ENCODE measurements around the gene SGCB.
"Not testable (repeated sequence)": the region's sequence is repeated elsewhere in the genome, so short reads cannot be mapped to it uniquely, and the experiment has no call there.

Gene SGCB, protein sequence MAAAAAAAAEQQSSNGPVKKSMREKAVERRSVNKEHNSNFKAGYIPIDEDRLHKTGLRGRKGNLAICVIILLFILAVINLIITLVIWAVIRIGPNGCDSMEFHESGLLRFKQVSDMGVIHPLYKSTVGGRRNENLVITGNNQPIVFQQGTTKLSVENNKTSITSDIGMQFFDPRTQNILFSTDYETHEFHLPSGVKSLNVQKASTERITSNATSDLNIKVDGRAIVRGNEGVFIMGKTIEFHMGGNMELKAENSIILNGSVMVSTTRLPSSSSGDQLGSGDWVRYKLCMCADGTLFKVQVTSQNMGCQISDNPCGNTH

DNA sequence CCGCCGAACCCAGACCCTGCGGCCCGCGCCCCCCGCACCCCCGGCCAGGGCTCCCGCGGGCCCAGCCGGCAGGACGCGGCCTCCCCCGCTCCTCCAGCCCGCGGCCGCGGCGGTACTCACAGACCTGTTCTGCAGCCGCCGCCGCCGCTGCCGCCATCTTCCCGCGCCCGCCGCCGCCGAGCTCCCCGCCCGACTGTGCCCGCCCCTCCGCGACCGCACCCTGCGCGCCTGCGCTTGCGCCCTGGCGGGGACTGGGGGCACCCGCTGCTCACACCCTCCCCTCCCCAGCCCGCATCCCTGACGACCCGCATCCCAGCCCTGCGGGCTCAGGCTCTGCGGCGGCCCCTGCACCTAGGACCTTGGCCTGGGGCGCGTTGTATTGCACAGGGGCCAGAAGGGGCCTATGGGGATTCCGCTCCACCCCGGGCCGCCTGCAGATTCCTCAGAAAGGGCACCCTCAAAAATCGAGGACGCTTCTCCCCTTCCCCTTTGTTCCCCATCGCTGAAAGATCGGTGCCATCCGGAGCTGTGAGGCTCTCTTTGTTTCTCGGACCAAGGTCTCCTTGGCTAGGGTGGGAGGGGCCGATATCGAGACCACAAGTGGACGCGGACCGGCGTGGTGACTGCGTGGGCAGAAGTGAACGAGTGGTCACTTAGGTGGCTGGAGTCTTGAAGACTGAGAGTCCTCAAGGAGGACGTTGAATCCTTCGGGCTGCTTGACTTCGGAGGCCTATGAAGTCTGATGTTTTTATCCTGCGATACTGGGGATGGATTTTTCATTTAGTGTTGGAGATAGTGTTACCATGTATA lies at the start of gene SGCB:
SGCB (minus strand) TSS at position 197 of the 810 bp plus-strand sequence; CDS start at position 157, 40 bp downstream.
- in situ Hi-C loops (cut with MboI; ENCODE audit: low pct_unique_long_range_greater_than_20kb, low sequenced_read_pairs): no loop called here
- peak; percentile 43 for DNase-seq

GRCh38 chr4:52086425-52086824 lies 48.3 kb upstream of the SGCB start:
- in situ Hi-C loops (cut with MboI; ENCODE audit: low pct_unique_long_range_greater_than_20kb, low sequenced_read_pairs); DNase-seq: not testable (repeated sequence)

- in situ Hi-C loops (cut with MboI; ENCODE audit: low pct_unique_long_range_greater_than_20kb, low sequenced_read_pairs): no loop called here
- DNase-seq: no peak
Measured at GRCh38 chr4:52081216-52081615, 43.1 kb upstream of the SGCB start.

DNA sequence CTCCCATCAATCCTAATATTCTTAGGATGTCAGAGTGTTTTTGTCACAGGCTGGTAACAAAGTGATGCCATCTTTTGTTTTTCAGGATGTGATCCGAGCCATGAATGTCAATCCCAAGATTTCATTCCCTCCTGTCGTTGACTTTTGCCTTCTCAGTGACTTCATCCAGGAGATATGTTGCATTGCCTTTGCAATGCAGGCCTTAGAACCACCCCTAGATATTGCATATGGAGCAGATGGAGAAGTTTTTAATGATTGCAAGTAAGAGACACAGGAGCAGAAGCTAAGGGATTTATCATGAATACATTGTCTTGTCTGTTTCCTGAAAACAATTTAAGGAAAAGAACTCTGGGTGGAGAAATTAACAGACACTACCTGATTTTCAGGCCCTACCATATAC lies 41.6 kb upstream of the SGCB start:
- no peak for DNase-seq
- in situ Hi-C loops (cut with MboI; ENCODE audit: low pct_unique_long_range_greater_than_20kb, low sequenced_read_pairs): no loop called here

DNA sequence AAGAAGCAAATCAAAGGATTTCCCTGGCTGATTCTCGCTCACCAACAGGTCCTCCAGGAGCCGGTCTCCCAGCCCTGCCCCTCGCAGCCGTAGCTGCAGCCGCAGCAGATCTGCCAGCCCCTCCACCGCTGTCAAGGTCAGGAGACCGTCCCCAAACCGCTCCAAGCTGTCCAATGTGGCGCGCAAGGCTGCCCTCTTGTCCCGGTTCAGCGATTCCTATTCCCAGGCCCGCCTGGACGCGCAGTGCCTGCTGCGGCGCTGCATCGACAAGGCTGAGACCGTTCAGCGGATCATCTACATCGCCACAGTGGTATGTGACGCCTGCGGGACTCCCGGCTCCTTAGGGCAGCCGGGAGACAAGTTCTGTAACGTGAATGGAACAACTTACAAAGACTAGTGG lies 38.6 kb upstream of the SGCB start:
- in situ Hi-C loops (cut with MboI; ENCODE audit: low pct_unique_long_range_greater_than_20kb, low sequenced_read_pairs): no loop called here
- no peak for DNase-seq

DNA sequence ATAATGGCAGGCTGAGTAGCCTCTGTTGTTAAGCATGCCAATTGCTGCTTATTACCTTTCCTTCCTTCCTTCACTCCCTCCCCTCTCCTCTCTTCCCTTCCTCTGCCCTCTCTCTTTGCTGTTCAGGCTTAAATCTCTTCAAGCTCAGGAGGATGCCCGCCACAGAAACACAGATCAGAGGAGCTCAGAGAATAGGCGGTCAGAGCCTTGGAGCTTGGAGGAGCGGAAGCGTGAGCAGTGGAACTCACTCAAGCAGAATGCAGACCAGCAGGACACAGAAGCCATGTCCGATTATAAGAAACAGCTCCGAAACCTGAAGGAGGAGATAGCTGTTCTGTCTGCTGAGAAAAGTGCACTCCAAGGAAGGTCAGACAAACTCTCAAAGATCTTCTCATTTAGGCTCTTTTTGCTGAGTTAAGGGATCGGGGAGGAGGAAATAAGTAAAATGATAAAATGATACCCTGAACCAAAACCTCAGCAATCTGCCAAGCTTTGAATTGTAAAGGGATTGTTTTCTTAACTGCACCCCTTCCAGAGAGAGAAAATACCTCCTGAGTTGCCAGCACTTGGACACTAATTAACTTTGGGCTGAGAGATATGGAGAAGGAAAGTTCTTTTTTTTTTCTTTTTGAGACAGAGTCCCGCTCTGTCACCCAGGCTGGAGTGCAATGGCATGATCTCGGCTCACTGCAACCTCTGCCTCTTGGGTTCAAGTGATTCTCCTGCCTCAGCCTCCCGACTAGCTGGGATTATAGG lies 33.9 kb upstream of the SGCB start:
- in situ Hi-C loops (cut with MboI; ENCODE audit: low pct_unique_long_range_greater_than_20kb, low sequenced_read_pairs): no loop called here

GRCh38 chr4:52069571-52069970 lies 31.5 kb upstream of the SGCB start:
- DNase-seq: no peak
- in situ Hi-C loops (cut with MboI; ENCODE audit: low pct_unique_long_range_greater_than_20kb, low sequenced_read_pairs): no loop called here

More for the DNA sequence above, 33.9 kb upstream of the SGCB start:
- DNase-seq: no peak

DNA sequence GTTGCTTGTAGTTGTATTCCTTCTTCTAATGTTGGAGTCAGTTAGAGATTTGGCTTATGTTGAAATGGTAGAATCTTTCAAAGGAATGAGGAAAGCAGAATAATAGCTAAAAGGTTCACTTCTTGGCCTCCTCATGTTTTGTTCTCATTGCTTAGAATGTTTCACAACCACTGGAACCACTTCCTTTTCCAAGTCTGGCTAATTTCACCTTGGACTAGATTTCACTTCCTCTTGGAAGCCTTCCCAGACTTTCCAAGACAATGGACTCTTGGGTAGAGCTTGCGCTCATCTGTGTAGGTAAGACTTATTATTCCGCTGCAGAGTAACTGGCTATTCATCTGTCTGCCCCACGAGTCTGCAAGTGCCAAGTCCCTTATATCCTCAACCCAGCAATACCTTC lies 21.3 kb upstream of the SGCB start:
- in situ Hi-C loops (cut with MboI; ENCODE audit: low pct_unique_long_range_greater_than_20kb, low sequenced_read_pairs): no loop called here
- peak; percentile 41 for DNase-seq

DNA sequence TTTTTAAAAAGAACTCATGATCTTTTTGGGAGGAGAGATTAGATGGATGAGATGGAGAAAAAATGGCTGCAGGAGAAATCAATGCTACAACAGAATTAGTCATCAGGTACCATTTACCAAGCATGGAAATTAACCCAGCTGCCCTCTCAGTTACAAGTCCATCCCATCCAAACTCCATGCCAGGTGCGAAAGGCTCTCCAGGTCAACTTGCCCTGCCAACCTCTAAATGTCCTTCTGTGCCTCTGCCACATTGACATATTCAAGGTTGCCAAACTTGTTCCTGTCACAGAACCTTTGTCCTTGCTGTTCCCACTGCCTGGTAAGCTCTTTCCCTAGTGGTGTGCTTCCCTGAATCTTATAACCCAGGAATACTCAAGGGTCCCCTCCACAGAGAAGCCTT lies 20.2 kb upstream of the SGCB start:
- DNase-seq: no peak
- in situ Hi-C loops (cut with MboI; ENCODE audit: low pct_unique_long_range_greater_than_20kb, low sequenced_read_pairs): no loop called here

- in situ Hi-C loops (cut with MboI; ENCODE audit: low pct_unique_long_range_greater_than_20kb, low sequenced_read_pairs): no loop called here
- DNase-seq: no peak
Measured at GRCh38 chr4:52057196-52057595, 19.1 kb upstream of the SGCB start.

DNA sequence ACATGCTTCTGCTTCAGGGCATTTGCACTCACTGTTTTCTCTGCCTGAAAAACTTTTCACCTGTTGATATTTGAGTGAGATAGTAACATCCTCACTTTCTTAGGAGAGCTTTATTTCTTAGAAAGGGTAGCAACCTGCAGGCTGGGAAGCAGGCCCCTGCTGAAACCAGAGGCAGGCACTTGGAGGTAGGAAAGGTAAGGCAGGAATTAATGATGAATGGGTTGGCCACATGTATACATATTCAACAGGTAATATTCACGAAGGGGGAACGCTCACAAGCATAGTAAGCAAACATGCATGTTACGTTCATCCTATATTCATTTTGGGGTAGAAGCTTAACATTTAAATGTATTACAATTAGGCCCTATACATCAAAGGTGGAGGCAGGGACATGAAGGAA lies 16.2 kb upstream of the SGCB start:
- in situ Hi-C loops (cut with MboI; ENCODE audit: low pct_unique_long_range_greater_than_20kb, low sequenced_read_pairs): no loop called here
- no peak for DNase-seq

DNA sequence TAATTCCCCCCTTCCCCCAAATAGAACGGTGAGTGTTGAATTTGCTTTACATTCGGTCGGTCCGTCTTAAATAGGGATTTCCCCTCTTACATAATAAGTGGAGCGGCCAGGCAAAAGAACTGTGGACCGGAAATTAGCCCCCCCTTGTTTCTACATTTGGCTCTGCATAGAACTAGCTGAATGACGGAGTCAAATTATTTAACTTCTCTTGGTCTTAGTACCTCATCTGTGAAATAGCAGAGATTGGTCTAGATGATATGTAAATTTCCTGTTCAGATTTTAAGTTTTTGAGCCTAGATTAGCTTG lies 14.3 kb upstream of the SGCB start:
- DNase-seq: no peak
- in situ Hi-C loops (cut with MboI; ENCODE audit: low pct_unique_long_range_greater_than_20kb, low sequenced_read_pairs): no loop called here

- DNase-seq: no peak
- in situ Hi-C loops (cut with MboI; ENCODE audit: low pct_unique_long_range_greater_than_20kb, low sequenced_read_pairs): no loop called here
Measured at GRCh38 chr4:52051615-52052474, 13.7 kb upstream of the SGCB start.

DNA sequence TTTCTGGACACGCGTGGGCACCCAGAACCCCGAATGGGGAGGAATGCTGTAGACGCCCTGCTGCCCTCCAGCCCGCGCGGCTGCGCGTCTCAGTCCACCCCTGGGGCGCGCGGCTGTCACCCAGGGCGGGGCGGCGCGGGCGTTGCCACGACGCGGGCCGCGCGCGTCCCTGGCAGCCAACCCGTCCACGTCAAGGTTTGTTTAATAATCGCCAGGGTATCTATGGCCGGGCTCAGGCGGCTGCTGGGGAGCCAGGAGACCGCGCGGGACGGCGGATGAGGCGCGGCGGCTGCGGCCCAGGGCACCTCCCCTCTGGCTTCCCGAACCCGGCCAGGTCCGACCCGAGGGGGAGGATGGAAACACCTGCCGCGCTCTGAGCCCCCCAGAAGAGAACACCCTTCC lies 13.1 kb upstream of the SGCB start, which contains the start of gene SPATA18:
SPATA18 (plus strand) TSS at position 92 of the 402 bp plus-strand sequence. CDS start 401 bp downstream, outside the sequence.
- DNase-seq: no peak
- in situ Hi-C loops (cut with MboI; ENCODE audit: low pct_unique_long_range_greater_than_20kb, low sequenced_read_pairs): no loop called here

- in situ Hi-C loops (cut with MboI; ENCODE audit: low pct_unique_long_range_greater_than_20kb, low sequenced_read_pairs): no loop called here
- DNase-seq: no peak
Measured at GRCh38 chr4:52049266-52049665, 11.2 kb upstream of the SGCB start.

- in situ Hi-C loops (cut with MboI; ENCODE audit: low pct_unique_long_range_greater_than_20kb, low sequenced_read_pairs): no loop called here
Measured at GRCh38 chr4:52045028-52045427, 6.9 kb upstream of the SGCB start.

GRCh38 chr4:52037689-52038102 lies 403 bp downstream of the SGCB start:
- in situ Hi-C loops (cut with MboI; ENCODE audit: low pct_unique_long_range_greater_than_20kb, low sequenced_read_pairs): no loop called here
- peak; percentile 38 for DNase-seq

More at GRCh38 chr4:52045028-52045427, 6.9 kb upstream of the SGCB start:
- no peak for DNase-seq

DNA sequence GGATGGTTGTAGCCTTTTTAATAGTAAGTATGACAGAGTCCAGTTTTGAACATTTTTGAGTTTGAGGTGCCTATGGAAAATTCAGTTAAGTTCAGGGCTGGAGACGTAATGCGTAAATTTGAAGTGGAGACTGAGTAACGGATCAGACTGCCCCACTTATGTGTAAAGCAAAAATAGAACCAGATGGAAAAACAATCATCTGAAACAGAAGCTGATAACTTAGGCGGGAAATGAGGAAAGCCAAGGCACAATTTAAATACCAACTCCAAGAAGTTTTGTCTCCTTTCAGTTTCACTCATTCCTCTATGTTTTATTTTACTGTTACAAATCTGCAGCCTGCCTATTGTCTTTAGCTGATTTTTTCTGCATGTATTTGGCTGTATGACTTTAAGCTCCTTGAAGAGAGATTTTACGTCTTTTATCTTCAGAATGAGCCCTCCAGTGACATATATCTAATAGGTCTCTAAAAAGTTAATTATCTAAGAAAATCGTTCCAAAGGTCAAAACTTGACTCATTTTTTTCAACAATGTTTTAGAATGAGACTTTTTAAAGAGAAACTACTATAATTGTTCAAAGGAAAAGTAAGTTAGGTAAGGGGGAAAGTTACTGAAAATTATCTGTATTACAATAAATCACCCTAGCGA lies 1.1 kb downstream of the SGCB start:
- in situ Hi-C loops (cut with MboI; ENCODE audit: low pct_unique_long_range_greater_than_20kb, low sequenced_read_pairs): no loop called here

More for the DNA sequence above, 1.1 kb downstream of the SGCB start:
- no peak for DNase-seq
